H9 (cell line): ENCODE results near the gene FBXL2. TPM values are rescaled to one million over a fixed set of nuclear protein-coding genes. Genes with fewer than 3 reads are reported as not detected.

Source experiments
- DNase-seq: peaks from one replicate; pipeline ENCODE4 v3.0.0-alpha.2; 2017
- H2AFZ ChIP-seq: one replicate; pipeline ENCODE4 v1.6.1; 2013; ENCODE audit warnings: mild to moderate bottlenecking, low read length, control low read depth, moderate library complexity
- H2AK5ac ChIP-seq: 2 replicates; pipeline ENCODE4 v1.6.1; 2013; ENCODE audit warnings: low read length, control low read depth, mixed read lengths; ENCODE audit not compliant: insufficient read length
- H2BK120ac ChIP-seq: one replicate; pipeline ENCODE4 v1.6.1; 2013; ENCODE audit warnings: low read depth, mild to moderate bottlenecking, low read length, control low read depth, inconsistent platforms; ENCODE audit not compliant: poor library complexity, severe bottlenecking
- H2BK12ac ChIP-seq: 2 replicates; pipeline ENCODE4 v1.6.1; 2013; ENCODE audit warnings: low read length, control low read depth, mixed read lengths, low read depth; ENCODE audit not compliant: insufficient read length
- H2BK15ac ChIP-seq: 2 replicates; pipeline ENCODE4 v1.6.1; 2013; ENCODE audit warnings: low read depth, low read length, control low read depth
- H2BK20ac ChIP-seq: one replicate; pipeline ENCODE4 v1.6.1; 2013; ENCODE audit warnings: low read depth, mild to moderate bottlenecking, low read length, control low read depth, inconsistent platforms; ENCODE audit not compliant: poor library complexity, severe bottlenecking
- H2BK5ac ChIP-seq: 2 replicates; pipeline ENCODE4 v1.6.1; 2013; ENCODE audit warnings: low read length, control low read depth, mixed read lengths; ENCODE audit not compliant: insufficient read length
- H3K14ac ChIP-seq: 2 replicates; pipeline ENCODE4 v1.6.1; 2013; ENCODE audit warnings: low read length, control low read depth; ENCODE audit not compliant: insufficient read depth
- H3K18ac ChIP-seq: 2 replicates; pipeline ENCODE4 v1.6.1; 2013; ENCODE audit warnings: low read depth, mild to moderate bottlenecking, mixed read lengths, low read length, control low read depth; ENCODE audit not compliant: insufficient read length
- H3K23ac ChIP-seq: 2 replicates; pipeline ENCODE4 v1.6.1; 2013; ENCODE audit warnings: low read length, control low read depth, mixed read lengths, low read depth; ENCODE audit not compliant: insufficient read length
- H3K23me2 ChIP-seq: 2 replicates; pipeline ENCODE4 v1.6.1; 2013; ENCODE audit warnings: low read depth, mild to moderate bottlenecking, mixed read lengths, low read length, control low read depth; ENCODE audit not compliant: insufficient read length, poor library complexity, severe bottlenecking
- H3K27ac ChIP-seq: 2 replicates; pipeline ENCODE4 v1.5.1; 2013; ENCODE audit warnings: low read length, control low read depth, mixed read lengths, low read depth; ENCODE audit not compliant: insufficient read length
- H3K27me3 ChIP-seq: 2 replicates; pipeline ENCODE4 v1.6.1; 2013; ENCODE audit warnings: low read length, control low read depth, inconsistent platforms; ENCODE audit not compliant: insufficient read depth
- H3K4ac ChIP-seq: 2 replicates; pipeline ENCODE4 v1.6.1; 2013; ENCODE audit warnings: low read depth, mild to moderate bottlenecking, control low read depth, inconsistent platforms, low read length, moderate library complexity
- H3K4me1 ChIP-seq: 2 replicates; pipeline ENCODE4 v1.6.1; 2013; ENCODE audit warnings: low read length, control low read depth, inconsistent platforms; ENCODE audit not compliant: insufficient read depth
- H3K4me2 ChIP-seq: 2 replicates; pipeline ENCODE4 v1.6.1; 2013; ENCODE audit warnings: low read length, control low read depth, mixed read lengths; ENCODE audit not compliant: insufficient read length, insufficient read depth
- H3K56ac ChIP-seq: 2 replicates; pipeline ENCODE4 v1.6.1; 2013; ENCODE audit warnings: low read depth, mild to moderate bottlenecking, mixed read lengths, low read length, control low read depth; ENCODE audit not compliant: insufficient read length
- H3K79me1 ChIP-seq: 2 replicates; pipeline ENCODE4 v1.6.1; 2013; ENCODE audit warnings: low read depth, mild to moderate bottlenecking, moderate library complexity, low read length, control low read depth, inconsistent platforms; ENCODE audit not compliant: insufficient read depth, poor library complexity, severe bottlenecking
- H3K79me2 ChIP-seq: 2 replicates; pipeline ENCODE4 v1.6.1; 2013; ENCODE audit warnings: low read length, control low read depth, inconsistent platforms; ENCODE audit not compliant: insufficient read depth
- H3K9ac ChIP-seq: 2 replicates; pipeline ENCODE4 v1.6.1; 2013; ENCODE audit warnings: low read length, control low read depth, mixed read lengths; ENCODE audit not compliant: insufficient read length; ENCODE audit errors: extremely low read depth
- H3K9me3 ChIP-seq: one replicate; pipeline ENCODE4 v1.6.1; 2013; ENCODE audit warnings: low read depth, low read length, inconsistent platforms; ENCODE audit not compliant: control insufficient read depth
- H3T11ph ChIP-seq: one replicate; pipeline ENCODE4 v1.6.1; 2013; ENCODE audit warnings: mild to moderate bottlenecking, low read length, control low read depth, inconsistent platforms
- H4K20me1 ChIP-seq: one replicate; pipeline ENCODE4 v1.6.1; 2013; ENCODE audit not compliant: control insufficient read depth, insufficient read length, insufficient read depth
- H4K5ac ChIP-seq: 2 replicates; pipeline ENCODE4 v1.6.1; 2013; ENCODE audit warnings: low read depth, mild to moderate bottlenecking, mixed read lengths, low read length, control low read depth; ENCODE audit not compliant: insufficient read length
- H4K8ac ChIP-seq: replicated peaks from 2 replicates; pipeline ENCODE4 v1.6.1; 2013; ENCODE audit warnings: low read length, control low read depth, mixed read lengths, low read depth; ENCODE audit not compliant: insufficient read length
- H4K91ac ChIP-seq: 2 replicates; pipeline ENCODE4 v1.6.1; 2013; ENCODE audit warnings: low read depth, mild to moderate bottlenecking, moderate library complexity, mixed read lengths, low read length, control low read depth; ENCODE audit not compliant: insufficient read length
- H3K27ac Mint-ChIP-seq, 3 experiments: 2 replicates in 2 of 3; 3 replicates in 1 of 3; pipeline ENCODE4 v1.8.0; 2020 to 2021; ENCODE audit warnings: mixed read lengths in 3 of 3, mild to moderate bottlenecking in 1 of 3, moderate library complexity in 1 of 3
- H3K27me3 Mint-ChIP-seq: 2 replicates; pipeline ENCODE4 v1.8.0; 2021; ENCODE audit warnings: low read depth, mild to moderate bottlenecking, moderate library complexity, mixed read lengths
- H3K36me3 Mint-ChIP-seq, 3 experiments: 2 replicates in 2 of 3; 3 replicates in 1 of 3; pipeline ENCODE4 v1.8.0; 2020 to 2021; ENCODE audit warnings: low read depth in 3 of 3, mixed read lengths in 3 of 3; ENCODE audit not compliant: insufficient read depth in 1 of 3
- H3K4me1 Mint-ChIP-seq, 2 experiments: 2 replicates each; pipeline ENCODE4 v1.8.0; 2020; ENCODE audit warnings: mixed read lengths in 2 of 2
- H3K4me3 Mint-ChIP-seq, 2 experiments: 2 replicates in 1 of 2; 3 replicates in 1 of 2; pipeline ENCODE4 v1.8.0; 2020 to 2021; ENCODE audit warnings: mild to moderate bottlenecking in 2 of 2, mixed read lengths in 2 of 2, moderate library complexity in 1 of 2
- H3K9me3 Mint-ChIP-seq, 2 experiments: 2 replicates in 1 of 2; 3 replicates in 1 of 2; pipeline ENCODE4 v1.8.0; 2020; ENCODE audit warnings: mild to moderate bottlenecking in 2 of 2, mixed read lengths in 2 of 2, moderate library complexity in 1 of 2
- WGBS: extraction: QIAGEN DNeasy Blood & Tissue Kit; methylation state at CpG from one replicate; pipeline ENCODE4 v1.1.7; 2013; ENCODE audit warnings: missing lambda C conversion rate, low lambda C conversion rate, mixed read lengths; ENCODE audit not compliant: insufficient read length; ENCODE audit errors: extremely low coverage; 5-methylcytosine and 5-hydroxymethylcytosine counted together
- total RNA-seq: library from RNA; stranded (reverse); gene quantifications from 2 replicates; pipeline ENCODE4 v1.2.1, GENCODE V29; 2021
- TF ChIP-seq, protein P1 (sequence below): fragments of 200-600 bp; sonication (generic); conservative IDR thresholded peaks from 3 replicates; pipeline ENCODE4 v1.8.0; 2021; ENCODE audit warnings: antibody characterized with exemption, mild to moderate bottlenecking

The FBXL2 gene
- total RNA-seq, 1 experiment from 2014 or later, result 2.7 TPM

- peak overlapping the region; percentile 36 for H3K4me2 ChIP-seq
- H3T11ph ChIP-seq, result no peak overlapping the region
- H3K79me1 ChIP-seq, result peaks cover 10% of the 10 kb centered on the region
- no peak overlapping the region for H2BK120ac ChIP-seq
- H3K56ac ChIP-seq, result no peak overlapping the region
- H2BK15ac ChIP-seq, result no peak overlapping the region
- no peaks in the 10 kb centered on the region for H3K27me3 Mint-ChIP-seq
- H2AK5ac ChIP-seq, result no peak overlapping the region
- TF ChIP-seq, protein P1, sequence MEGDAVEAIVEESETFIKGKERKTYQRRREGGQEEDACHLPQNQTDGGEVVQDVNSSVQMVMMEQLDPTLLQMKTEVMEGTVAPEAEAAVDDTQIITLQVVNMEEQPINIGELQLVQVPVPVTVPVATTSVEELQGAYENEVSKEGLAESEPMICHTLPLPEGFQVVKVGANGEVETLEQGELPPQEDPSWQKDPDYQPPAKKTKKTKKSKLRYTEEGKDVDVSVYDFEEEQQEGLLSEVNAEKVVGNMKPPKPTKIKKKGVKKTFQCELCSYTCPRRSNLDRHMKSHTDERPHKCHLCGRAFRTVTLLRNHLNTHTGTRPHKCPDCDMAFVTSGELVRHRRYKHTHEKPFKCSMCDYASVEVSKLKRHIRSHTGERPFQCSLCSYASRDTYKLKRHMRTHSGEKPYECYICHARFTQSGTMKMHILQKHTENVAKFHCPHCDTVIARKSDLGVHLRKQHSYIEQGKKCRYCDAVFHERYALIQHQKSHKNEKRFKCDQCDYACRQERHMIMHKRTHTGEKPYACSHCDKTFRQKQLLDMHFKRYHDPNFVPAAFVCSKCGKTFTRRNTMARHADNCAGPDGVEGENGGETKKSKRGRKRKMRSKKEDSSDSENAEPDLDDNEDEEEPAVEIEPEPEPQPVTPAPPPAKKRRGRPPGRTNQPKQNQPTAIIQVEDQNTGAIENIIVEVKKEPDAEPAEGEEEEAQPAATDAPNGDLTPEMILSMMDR, result no peak
- peaks cover 17% of the 10 kb centered on the region for H3K4me1 ChIP-seq
- no peak overlapping the region for H2BK20ac ChIP-seq
- no peak overlapping the region for H4K8ac ChIP-seq
- H3K4me3 Mint-ChIP-seq, result no peak overlapping the region; a peak in 1 of 5 replicates
- H3K14ac ChIP-seq, result no peak overlapping the region; the same call in 1 of the 2 replicates
- no peak overlapping the region for H2AFZ ChIP-seq
- H3K4me1 Mint-ChIP-seq, result peaks cover 68 to 73% of the 10 kb centered on the region in 2 experiments
- peak overlapping the region; percentile 24 to 56 (median 40); a peak in 2 of 7 replicates for H3K27ac Mint-ChIP-seq
- no peaks in the 10 kb centered on the region for H3K23me2 ChIP-seq
- peaks cover 53% of the 10 kb centered on the region for H3K79me2 ChIP-seq
- H2BK5ac ChIP-seq, result no peak overlapping the region
- H3K9me3 ChIP-seq, result no peaks in the 10 kb centered on the region
- H3K36me3 Mint-ChIP-seq, result no peaks in the 10 kb centered on the region
- no peak overlapping the region for H3K27ac ChIP-seq
- no peak for DNase-seq
- H3K9ac ChIP-seq, result peak overlapping the region; percentile 36
- H3K27me3 ChIP-seq, result no peaks in the 10 kb centered on the region
- H4K5ac ChIP-seq, result no peak overlapping the region
- H4K20me1 ChIP-seq, result no peaks in the 10 kb centered on the region
- H3K4ac ChIP-seq, result no peak overlapping the region
- H3K23ac ChIP-seq, result no peak overlapping the region
- H3K18ac ChIP-seq, result no peak overlapping the region
- H2BK12ac ChIP-seq, result no peak overlapping the region
- WGBS, result no CpG with 5 or more reads among the region's 4 CpGs
- no peak overlapping the region for H4K91ac ChIP-seq
- no peaks in the 10 kb centered on the region for H3K9me3 Mint-ChIP-seq
Measured at GRCh38 chr3:33430571-33430970, 153.3 kb downstream of the FBXL2 start.
